Stimulated activated naive CD8-positive, alpha-beta T cell treated with anti-CD3 and anti-CD28 coated beads, Interleukin-15, Interleukin-2, amounts not matched to agents 100 U/mL and 50 U/mL, for 24 hours (primary cell): ENCODE results near the gene MACROD1.

ENCODE experiments used
- ATAC-seq: fragments of 150-1000 bp; cut with Tn5 transposase; one replicate; pipeline ENCODE4 v1.10.0; 2021
- DNase-seq: peaks from one replicate; pipeline ENCODE4 v3.0.0; 2021

MACROD1 gene

DNA sequence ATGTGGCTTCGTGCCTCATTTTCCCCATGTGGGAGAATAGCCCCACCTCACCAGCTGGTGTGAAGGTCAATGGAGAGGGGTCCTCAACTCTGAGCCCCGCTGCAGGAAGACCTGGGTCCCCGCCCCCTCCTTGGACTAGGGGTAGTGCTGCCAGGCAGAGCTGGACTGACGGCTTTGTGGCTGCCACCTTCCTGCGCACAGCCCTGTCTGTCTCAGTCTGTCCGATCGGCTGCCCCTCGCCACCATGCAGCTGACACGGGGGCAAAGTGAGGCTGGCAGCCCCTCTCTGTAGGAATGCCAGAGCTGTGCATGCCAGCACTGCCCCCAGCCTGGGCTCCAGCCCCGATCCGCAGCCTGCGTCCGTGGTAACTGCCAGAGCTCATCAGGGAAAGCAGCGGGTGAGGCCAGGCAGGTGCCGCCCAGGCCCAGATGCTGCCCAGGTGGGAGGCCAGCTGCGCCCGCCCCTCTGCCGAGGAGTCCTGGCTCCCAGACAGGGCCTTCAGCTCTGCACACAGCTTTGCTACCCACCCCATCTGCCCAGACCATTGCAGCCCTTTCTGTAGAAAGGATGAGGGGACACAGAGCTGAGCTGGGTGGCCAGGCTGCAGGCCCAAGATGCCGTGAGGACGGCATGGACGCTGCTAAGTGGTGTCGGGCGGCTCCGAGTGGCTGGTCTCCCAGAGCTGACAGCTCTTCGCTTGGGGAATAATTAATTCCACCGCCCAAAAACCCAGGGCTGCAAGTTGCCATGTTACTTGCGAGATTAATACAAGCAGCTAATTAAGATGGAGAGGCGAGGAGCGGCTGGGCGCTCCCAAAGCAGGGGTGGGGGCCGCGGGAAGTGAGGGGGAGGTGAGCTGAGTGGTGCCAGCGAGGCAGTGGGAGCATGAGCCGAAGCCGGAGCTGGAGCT is 149.7 kb downstream of the MACROD1 start:
- no peak for DNase-seq
- ATAC-seq, result no peak

- DNase-seq (no peak), ATAC-seq (no peak)
Observed at GRCh38 chr11:64015510-64015909, 150.4 kb downstream of the MACROD1 start.

DNA sequence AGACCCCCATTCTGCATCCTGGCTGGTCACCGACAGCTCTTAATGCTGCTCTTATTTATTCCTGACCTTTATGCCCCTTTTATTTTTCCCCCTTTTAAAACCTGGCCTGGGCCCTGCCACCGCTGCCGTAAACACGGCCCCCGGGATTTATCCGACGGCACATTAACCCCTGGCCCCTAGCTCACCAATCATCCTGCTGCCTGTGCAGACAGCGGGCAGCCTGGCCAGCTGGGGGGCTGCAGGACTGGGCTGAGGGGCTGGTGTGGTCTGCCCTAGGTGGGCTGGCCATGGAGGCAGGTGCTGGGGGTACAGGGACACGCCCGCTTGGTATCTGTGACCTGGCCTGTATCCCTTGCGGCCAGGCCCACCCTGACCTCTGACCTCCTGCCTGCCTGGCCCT is 151.6 kb downstream of the MACROD1 start:
- no peak for DNase-seq

GRCh38 chr11:64013141-64013896 is 152.6 kb downstream of the MACROD1 start:
- no peak for DNase-seq

More for the DNA sequence above, 151.6 kb downstream of the MACROD1 start:
- no peak for ATAC-seq

GRCh38 chr11:64011371-64011770 is 154.5 kb downstream of the MACROD1 start:
- ATAC-seq, result no peak
- no peak for DNase-seq

More at GRCh38 chr11:64013141-64013896, 152.6 kb downstream of the MACROD1 start:
- no peak for ATAC-seq

- DNase-seq (no peak), ATAC-seq (no peak)
Observed at GRCh38 chr11:64010783-64011182, 155.1 kb downstream of the MACROD1 start.

- ATAC-seq, result no peak
- DNase-seq, result no peak
Observed at GRCh38 chr11:64009710-64010109, 156.2 kb downstream of the MACROD1 start.

GRCh38 chr11:64008914-64009633 is 156.8 kb downstream of the MACROD1 start:
- no peak for ATAC-seq
- no peak for DNase-seq

- no peak for ATAC-seq
- no peak for DNase-seq
Observed at GRCh38 chr11:64008283-64008913, 157.5 kb downstream of the MACROD1 start.

DNA sequence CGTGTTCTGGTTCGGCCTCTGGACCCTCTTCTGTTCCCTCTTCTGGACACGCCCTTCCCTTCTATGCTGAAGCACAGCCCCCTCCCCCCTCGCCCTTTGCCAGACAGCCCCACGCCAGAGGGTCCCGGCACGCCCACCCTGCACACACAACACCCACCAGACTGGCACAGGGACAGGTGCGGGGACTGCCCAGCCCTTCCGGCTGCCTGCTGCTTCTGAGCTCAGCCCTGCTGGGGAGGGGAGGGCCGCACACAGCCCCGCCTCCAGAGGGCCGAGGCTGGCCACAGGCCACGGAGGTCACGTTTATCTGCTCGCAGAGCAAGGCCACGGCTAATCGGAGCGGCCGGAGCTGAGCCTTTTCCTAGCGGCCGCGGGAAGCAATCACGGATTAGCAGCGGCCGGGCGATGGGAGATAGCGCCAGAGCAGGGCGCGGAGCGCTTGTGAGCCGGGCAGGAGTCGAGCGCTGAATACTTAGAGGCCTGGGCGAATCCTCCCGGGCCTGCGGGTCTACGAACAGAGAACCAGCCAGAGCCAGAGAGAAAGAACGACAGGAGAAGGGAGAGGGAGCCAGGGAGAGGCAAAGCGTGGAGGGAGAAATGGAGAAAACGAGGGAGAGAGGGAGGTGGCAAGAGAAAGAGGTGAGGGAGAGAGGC is 158.2 kb downstream of the MACROD1 start:
- no peak for ATAC-seq
- no peak for DNase-seq

GRCh38 chr11:64007160-64007628 is 158.7 kb downstream of the MACROD1 start:
- ATAC-seq, result no peak
- no peak for DNase-seq

DNA sequence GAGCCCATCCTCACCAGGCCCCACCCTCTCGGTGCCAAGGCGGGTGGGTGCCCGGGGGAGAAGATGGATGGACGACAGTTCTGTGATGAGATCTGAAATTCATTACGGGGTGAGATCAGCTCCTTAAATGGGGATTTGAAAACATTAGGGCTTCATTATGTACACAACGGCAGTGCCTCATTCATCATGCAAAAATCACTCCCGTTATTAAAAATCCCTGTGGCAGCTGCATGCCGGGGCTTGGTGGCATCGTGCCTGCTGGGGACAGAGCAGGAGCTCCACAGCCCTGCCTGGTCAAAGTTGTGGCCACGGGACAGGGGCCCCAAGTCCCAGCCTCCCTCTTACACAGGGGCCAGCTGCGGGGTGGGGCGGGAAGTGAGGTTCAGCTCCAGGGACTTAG is 159.5 kb downstream of the MACROD1 start:
- DNase-seq (no peak), ATAC-seq (no peak)

- no peak for ATAC-seq
Observed at GRCh38 chr11:64005691-64006090, 160.2 kb downstream of the MACROD1 start.

GRCh38 chr11:64004590-64004984 is 161.3 kb downstream of the MACROD1 start:
- ATAC-seq (no peak), DNase-seq (no peak)

More at GRCh38 chr11:64005691-64006090, 160.2 kb downstream of the MACROD1 start:
- no peak for DNase-seq

GRCh38 chr11:64003807-64004589 is 161.9 kb downstream of the MACROD1 start:
- no peak for ATAC-seq
- no peak for DNase-seq

- no peak for ATAC-seq
- no peak for DNase-seq
Observed at GRCh38 chr11:64001484-64002420, 164.2 kb downstream of the MACROD1 start.

GRCh38 chr11:64000740-64001483 is 165.0 kb downstream of the MACROD1 start:
- ATAC-seq (no peak), DNase-seq (no peak)

DNA sequence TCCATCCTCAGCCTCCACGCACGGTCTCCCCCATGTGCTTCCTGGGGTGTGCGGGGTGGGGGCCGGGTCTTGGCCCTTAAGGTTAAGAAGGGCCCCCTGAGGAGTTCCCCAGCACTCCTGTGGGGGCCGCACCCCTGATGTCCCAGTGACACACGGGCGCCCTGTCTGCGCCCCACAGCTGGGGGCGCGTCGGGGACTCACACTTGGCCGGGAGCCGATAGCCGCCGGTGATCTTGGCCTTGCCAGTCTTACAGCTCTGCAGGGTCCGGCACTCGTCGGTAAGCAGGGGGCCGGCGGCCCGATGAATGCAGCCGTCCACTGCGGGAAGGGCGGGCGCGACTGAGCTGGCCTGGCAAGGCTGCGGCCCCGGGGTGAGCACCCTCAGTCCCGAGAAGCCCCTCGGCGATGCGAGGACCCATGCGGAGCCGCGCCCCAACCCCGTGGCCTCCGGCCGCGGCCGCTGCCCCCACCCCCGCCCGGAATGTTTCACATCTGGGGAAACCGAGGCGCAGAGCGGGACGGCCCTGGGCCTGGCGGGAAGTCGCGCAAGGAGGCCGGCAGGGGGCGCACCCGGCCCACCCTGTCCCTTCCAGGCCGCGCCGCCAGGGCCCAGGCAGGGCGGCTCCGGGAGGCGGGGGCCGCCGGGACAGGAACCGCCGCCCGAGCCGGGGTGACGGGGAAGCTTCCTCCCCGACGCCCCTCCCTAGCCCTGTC is 165.7 kb downstream of the MACROD1 start:
- ATAC-seq, result peak; percentile 85
- DNase-seq, result peak; percentile 79
